Measurements from ENCODE around the gene CLOCK.

DNA sequence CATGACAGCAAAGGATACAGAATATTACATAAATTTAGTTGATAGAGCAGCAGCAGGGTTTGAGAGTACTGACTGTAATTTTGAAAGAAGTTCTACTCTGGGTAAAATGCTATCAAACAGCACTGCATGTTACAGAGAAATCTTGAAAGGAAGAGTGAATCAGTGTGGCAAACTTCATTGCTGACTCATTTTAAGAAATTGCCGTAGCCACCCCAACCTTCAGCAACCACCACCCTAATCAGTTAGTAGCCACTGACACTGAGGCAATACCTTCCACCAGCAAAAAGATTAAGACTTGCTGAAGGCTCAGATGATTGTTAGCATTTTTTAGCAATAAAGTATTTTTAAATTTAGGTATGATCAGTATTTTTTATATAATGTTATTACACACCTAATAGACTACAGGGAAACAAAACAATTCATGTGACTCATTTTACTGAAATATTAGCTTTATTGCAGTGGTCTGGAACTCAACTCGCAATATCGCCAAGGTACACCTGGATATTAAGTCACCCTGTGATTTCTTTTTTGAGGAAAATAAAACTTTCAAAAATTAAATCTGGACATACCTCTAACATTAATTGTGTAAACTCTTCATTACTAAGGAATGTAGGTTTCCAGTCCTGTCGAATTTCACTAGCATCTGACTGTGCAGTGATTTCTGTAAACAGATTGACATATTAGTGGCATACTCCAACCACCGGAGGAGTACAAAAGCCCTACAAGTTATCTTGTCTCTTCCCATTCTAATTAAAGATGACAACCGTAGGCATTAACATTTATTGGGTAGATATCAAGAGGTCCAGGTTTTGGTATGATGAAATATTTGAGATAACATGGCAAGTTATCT, 71.1 kb downstream of the CLOCK start:
- TF ChIP-seq CTCF (IDR thresholded peaks at IDR 0.05) (no peak), POLR2A (IDR thresholded peaks at IDR 0.05) (no peak), EP300 (IDR thresholded peaks at IDR 0.05) (no peak), POLR2AphosphoS5 (IDR thresholded peaks at IDR 0.05) (no peak)

All from upper lobe of left lung (tissue), 4 donors.